Fibroblast of skin of scalp (primary cell): Measurements from ENCODE around the gene C10orf67.
A peak's percentile ranks its signal among the peaks of the same experiment; 100 is the strongest.

ENCODE experiments used
- DNase-seq: peaks from one replicate; pipeline ENCODE4 v3.0.0-alpha.2; 2013

C10orf67 gene

GRCh38 chr10:23195846-23196600 is 148.6 kb downstream of the C10orf67 start:
- no peak for DNase-seq

- DNase-seq = no peak
Observed at GRCh38 chr10:23194966-23195845, 149.4 kb downstream of the C10orf67 start.

DNA sequence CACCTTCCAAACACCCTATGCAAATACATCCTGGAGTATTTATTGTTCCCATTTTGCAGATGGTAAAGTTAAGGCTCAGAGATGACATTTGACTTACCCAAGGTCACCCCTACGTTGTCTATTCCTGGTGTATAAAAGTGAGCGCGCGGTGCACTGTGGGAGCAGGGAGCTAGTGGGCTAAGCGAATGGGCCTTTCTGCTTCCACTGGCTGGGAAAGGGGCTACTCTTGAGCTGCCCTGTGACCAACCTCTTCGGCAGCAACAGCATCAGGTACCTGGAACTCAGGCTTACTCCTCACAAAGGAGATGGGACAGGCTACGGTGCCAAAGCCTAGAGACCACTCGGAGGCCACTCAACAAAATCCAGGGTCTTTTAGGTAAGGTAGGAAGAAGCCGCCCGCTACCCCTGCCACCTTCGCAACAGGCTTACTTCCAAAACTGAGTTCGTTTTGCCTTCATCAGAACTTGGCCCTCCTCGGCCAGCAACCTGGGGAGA is 150.1 kb downstream of the C10orf67 start:
- no peak for DNase-seq

GRCh38 chr10:23193435-23194074 is 151.0 kb downstream of the C10orf67 start:
- no peak for DNase-seq

GRCh38 chr10:23192712-23193434 is 151.7 kb downstream of the C10orf67 start:
- no peak for DNase-seq

- DNase-seq = no peak
Observed at GRCh38 chr10:23191764-23192711, 152.6 kb downstream of the C10orf67 start, which contains the start of gene PTF1A. Gene PTF1A (plus strand): TSS chr10:23192312. CDS start chr10:23192531, 219 bp downstream.

- no peak for DNase-seq
Observed at GRCh38 chr10:23190872-23191763, 153.5 kb downstream of the C10orf67 start.

DNA sequence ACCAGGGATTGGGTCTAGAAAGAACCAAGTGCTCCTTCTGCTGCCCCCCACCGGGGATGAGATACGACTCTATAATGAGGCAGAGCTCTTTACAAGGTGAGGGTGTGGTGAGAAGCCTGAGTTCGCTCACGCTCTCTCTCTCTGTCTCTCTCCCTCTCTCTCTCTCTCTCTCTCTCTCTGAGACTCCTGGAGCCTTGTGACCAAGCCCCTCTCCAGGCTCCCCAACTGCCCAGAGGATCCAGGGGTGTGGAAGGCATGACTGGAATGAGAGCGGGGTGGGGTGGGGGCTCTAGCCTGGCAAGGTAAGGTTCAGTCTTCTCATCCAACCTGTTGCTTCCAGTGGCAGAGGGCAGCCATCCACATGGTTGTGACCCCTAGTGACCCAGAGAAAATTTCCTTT is 155.6 kb downstream of the C10orf67 start:
- no peak for DNase-seq

GRCh38 chr10:23187155-23187554 is 157.4 kb downstream of the C10orf67 start:
- DNase-seq = no peak

DNA sequence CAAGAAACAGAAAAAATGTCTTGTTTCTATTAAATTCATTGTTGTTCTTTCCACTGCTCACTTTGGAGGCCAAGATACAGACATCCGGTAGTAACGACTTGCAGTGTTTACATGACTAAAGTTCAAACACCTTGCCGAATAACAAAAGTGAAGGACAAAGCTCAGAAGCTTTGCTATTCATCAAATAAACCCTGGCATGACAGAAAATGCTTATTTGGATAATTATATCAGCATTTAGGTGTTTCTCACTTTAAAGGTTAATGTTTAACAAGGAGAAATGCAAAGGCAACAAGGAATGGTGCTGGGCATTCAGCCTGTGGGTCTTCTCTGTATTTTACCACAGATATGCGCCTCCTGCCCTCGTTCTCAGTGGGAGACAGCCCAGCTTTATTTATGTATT is 157.9 kb downstream of the C10orf67 start:
- DNase-seq = no peak

DNA sequence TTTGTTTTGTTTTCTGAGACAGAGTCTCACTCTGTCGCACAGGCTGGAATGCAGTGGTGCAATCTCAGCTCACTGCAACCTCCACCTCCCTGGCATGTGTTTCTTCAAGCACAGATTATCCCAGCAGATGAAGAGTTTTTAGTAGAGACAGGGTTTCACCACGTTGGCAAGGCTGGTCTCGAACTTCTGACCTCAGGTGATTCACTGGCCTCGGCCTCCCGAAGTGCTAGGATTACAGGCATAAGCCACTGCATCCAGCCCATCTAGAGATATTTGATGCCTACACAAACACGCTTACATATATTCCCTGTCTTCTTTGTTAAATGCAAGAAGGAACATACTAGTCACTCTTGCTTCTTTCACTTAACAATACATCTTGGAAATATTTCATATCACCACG is 158.4 kb downstream of the C10orf67 start:
- no peak for DNase-seq

- DNase-seq = no peak
Observed at GRCh38 chr10:23174977-23175512, 169.6 kb downstream of the C10orf67 start.

DNA sequence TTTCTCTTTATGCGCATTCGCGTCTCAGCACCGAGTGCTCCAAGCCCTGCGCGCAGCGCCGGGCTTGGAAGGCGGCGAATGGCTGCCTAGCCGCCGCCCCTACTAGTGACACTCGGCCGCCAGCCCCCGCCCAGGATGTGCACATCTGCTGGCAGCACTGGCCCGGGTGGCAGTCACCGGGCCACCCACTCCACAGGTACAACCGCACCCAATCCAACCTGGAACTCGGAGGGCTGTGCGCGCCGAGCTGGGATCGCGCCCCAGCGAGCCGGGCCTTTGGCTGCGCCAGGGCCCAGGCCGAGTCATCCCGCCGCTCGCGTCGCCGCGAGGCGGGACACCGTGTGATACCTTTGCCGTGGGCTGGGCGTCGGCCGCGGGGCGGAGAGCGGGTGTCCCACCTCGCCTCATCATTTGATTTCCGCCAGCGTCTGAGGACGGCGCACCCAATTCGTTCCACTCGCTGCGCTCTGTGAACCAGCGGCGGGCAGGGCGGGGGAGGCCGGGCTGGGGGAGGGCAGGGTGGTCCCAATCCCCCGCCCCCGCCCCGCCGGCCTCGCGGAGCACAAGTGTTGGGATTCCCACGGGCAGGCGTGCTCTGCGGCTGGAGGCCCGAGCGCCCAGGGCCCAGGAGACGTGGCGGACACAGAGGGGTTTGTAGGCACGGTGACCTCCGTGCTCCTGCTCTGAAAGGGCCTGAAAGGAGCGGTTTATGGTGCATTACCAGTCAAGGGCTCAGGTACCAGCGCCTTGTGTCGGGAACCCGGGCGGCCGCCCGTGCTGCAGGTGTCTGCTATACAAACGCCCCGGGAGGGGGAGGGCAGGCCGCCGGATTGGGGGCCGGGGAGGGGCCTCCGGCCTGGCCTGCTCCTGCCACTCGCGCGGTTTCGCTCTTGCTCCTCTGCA is 170.3 kb downstream of the C10orf67 start:
- DNase-seq = no peak

GRCh38 chr10:23173214-23174073 is 171.2 kb downstream of the C10orf67 start:
- no peak for DNase-seq

GRCh38 chr10:23172429-23173213 is 172.0 kb downstream of the C10orf67 start:
- DNase-seq = no peak

- DNase-seq = peak; percentile 42
Observed at GRCh38 chr10:23171232-23171876, 173.2 kb downstream of the C10orf67 start.
